SK-MEL-5 (cell line): ENCODE results near the gene ARSI. TPM values are rescaled to one million over a fixed set of nuclear protein-coding genes. Genes with fewer than 3 reads are reported as not detected.
A peak's percentile ranks its signal among the peaks of the same experiment; 100 is the strongest.

Experiments used
- DNase-seq: peaks from one replicate; pipeline ENCODE4 v3.0.0-alpha.2; 2016; ENCODE audit warnings: low read depth, low spot score
- in situ Hi-C: cut with HindIII; loops from 2 replicates; pipeline ENCODE4 v1.10.0; 2016; ENCODE audit warnings: low sequenced_read_pairs, high pct_unique_total_duplicates, low pct_unique_long_range_greater_than_20kb
- total RNA-seq: library from RNA; depleted of rRNA; stranded (reverse); fragments of >200 nt; shearing (Covaris generic); gene quantifications from 2 replicates; pipeline ENCODE4 v1.2.3, GENCODE V29; 2014

The ARSI gene
- total RNA-seq, 1 experiment from 2014 or later = not detected

GRCh38 chr5:150286820-150287219, 15.9 kb downstream of the ARSI start:
- peak; percentile 27 for DNase-seq

GRCh38 chr5:150285114-150285513, 17.6 kb downstream of the ARSI start:
- no peak for DNase-seq
- in situ Hi-C loops = no loop called here

More at GRCh38 chr5:150286820-150287219, 15.9 kb downstream of the ARSI start:
- in situ Hi-C loops = no loop called here

GRCh38 chr5:150284311-150284710, 18.4 kb downstream of the ARSI start:
- in situ Hi-C loops = no loop called here
- no peak for DNase-seq

- in situ Hi-C loops = no loop called here
- no peak for DNase-seq
Observed at GRCh38 chr5:150283904-150284303, 18.8 kb downstream of the ARSI start.

GRCh38 chr5:150281987-150282386, 20.7 kb downstream of the ARSI start:
- DNase-seq = no peak
- in situ Hi-C loops = no loop called here

GRCh38 chr5:150279330-150280020, 23.2 kb downstream of the ARSI start:
- in situ Hi-C loops = no loop called here
- DNase-seq = no peak

GRCh38 chr5:150278916-150279315, 23.8 kb downstream of the ARSI start:
- DNase-seq = no peak
- in situ Hi-C loops = no loop called here

GRCh38 chr5:150278046-150278730, 24.5 kb downstream of the ARSI start:
- in situ Hi-C loops = no loop called here
- DNase-seq = no peak

- in situ Hi-C loops = no loop called here
- no peak for DNase-seq
Observed at GRCh38 chr5:150277043-150277442, 25.7 kb downstream of the ARSI start.

GRCh38 chr5:150274811-150275210, 27.9 kb downstream of the ARSI start:
- in situ Hi-C loops = no loop called here
- no peak for DNase-seq

- in situ Hi-C loops = no loop called here
- DNase-seq = peak; percentile 81
Observed at GRCh38 chr5:150272531-150272930, 30.2 kb downstream of the ARSI start.

GRCh38 chr5:150271923-150272322, 30.8 kb downstream of the ARSI start:
- in situ Hi-C loops = no loop called here
- no peak for DNase-seq

- in situ Hi-C loops = no loop called here
- DNase-seq = no peak
Observed at GRCh38 chr5:150271296-150271692, 31.4 kb downstream of the ARSI start.

- in situ Hi-C loops = no loop called here
- no peak for DNase-seq
Observed at GRCh38 chr5:150270541-150271295, 32.0 kb downstream of the ARSI start.

GRCh38 chr5:150266871-150267291, 35.8 kb downstream of the ARSI start:
- no peak for DNase-seq
- in situ Hi-C loops = no loop called here

- in situ Hi-C loops = no loop called here
- no peak for DNase-seq
Observed at GRCh38 chr5:150265870-150266383, 36.8 kb downstream of the ARSI start.

GRCh38 chr5:150264667-150265603, 37.8 kb downstream of the ARSI start:
- in situ Hi-C loops = no loop called here
- no peak for DNase-seq
